HG02884 (cell line): ENCODE data around the gene WFIKKN1.

ENCODE experiments used
- ATAC-seq: cut with Tn5 transposase; IDR thresholded peaks from one replicate; pipeline ENCODE4 v1.9.1; 2021; ENCODE audit warnings: mild to moderate bottlenecking, moderate library complexity; ENCODE audit not compliant: unreplicated experiment

WFIKKN1 gene

DNA sequence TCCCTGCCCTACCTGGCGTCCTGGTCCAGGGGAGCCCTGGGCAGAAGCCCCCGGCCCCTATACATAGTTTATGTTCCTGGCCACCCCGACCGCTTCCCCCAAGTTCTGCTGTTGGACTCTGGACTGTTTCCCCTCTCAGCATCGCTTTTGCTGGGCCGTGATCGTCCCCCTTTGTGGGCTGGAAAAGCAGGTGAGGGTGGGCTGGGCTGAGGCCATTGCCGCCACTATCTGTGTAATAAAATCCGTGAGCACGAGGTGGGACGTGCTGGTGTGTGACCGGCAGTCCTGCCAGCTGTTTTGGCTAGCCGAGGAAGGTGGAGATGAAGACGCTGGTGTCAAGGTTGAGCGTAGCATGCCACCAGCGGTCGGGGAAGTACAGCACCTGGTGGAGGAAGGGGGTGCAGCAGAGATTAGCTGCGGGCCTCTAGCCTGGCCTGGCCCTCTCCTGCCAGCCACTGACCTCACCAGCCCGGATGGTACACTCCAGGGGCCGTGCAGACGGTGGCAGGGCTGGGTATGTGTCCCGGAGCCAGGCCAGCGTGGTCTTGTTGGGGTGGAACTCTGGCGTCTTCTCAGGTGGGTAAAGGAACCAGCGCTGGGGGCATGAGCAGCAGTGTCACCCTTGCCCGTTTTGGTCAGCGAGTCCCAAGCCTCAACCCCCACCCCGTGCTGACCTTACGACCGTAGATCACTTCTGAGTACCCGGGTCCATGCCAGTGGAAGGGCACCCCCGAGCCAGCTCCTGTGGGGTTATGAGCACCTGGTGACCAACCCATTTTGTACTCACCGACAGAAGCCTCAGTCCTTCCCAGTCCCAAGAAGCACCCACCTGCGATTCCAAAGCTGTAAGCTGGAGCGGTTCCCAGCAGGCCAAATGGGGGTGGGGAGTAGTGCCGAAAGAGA, 52.0 kb downstream of the WFIKKN1 start:
- no peak for ATAC-seq

- ATAC-seq: no peak
Measured at GRCh38 chr16:683396-684070, 52.7 kb downstream of the WFIKKN1 start.
